K562 (cell line): ENCODE measurements around the gene ACBD6. TPM values are rescaled to one million over a fixed set of nuclear protein-coding genes. Genes with fewer than 3 reads are reported as not detected.

Experiments used
- ATF3 ChIP-seq, 2 experiments: fragments of 450-650 bp in 1 of 2; sonication (generic) in 1 of 2; formaldehyde crosslinking in 1 of 2; IDR thresholded peaks in 1 of 2; conservative IDR thresholded peaks in 1 of 2; 2 replicates each; pipeline versions ENCODE4 v1.6.1 to v1.8.1; 2016 to 2023; ENCODE audit warnings: mild to moderate bottlenecking in 2 of 2, moderate library complexity in 2 of 2, inconsistent platforms in 1 of 2, missing genetic modification reagents in 1 of 2
- ELK3 ChIP-seq: fragments of 450-650 bp; formaldehyde crosslinking; IDR thresholded peaks from 2 replicates; pipeline ENCODE4 v1.4.0; 2020; ENCODE audit warnings: mild to moderate bottlenecking
- HMG20A ChIP-seq: fragments of 450-650 bp; formaldehyde crosslinking; conservative IDR thresholded peaks from 2 replicates; pipeline ENCODE4 v1.4.0; 2020; ENCODE audit warnings: mild to moderate bottlenecking, mixed read lengths
- MIER1 ChIP-seq: fragments of 450-650 bp; IDR thresholded peaks from 2 replicates; pipeline ENCODE4 v1.6.1; 2016; ENCODE audit warnings: antibody characterized with exemption, mild to moderate bottlenecking, low read depth
- TFE3 ChIP-seq: fragments of 450-650 bp; formaldehyde crosslinking; IDR thresholded peaks from 2 replicates; pipeline ENCODE4 v1.4.0; 2020; ENCODE audit warnings: mild to moderate bottlenecking, mixed read lengths
- ZBTB49 ChIP-seq: sonication (generic); formaldehyde crosslinking; IDR thresholded peaks from 2 replicates; pipeline ENCODE4 v1.8.0; 2022; ENCODE audit warnings: missing genetic modification reagents, mild to moderate bottlenecking, borderline replicate concordance
- ZNF766 ChIP-seq: fragments of 200-800 bp; sonication (Bioruptor generic); conservative IDR thresholded peaks from 2 replicates; pipeline ENCODE4 v1.6.1; 2016; ENCODE audit warnings: missing genetic modification characterization, missing compliant biosample characterization
- polyA plus RNA-seq, 8 experiments: library from polyadenylated mRNA; depleted of rRNA in 4 of 8; stranded (reverse) in 5 of 8; unstranded in 3 of 8; fragments of >200 nt; fragmentation: Nextera tagmentation in 2 of 8; fragmentation: Illumina TruSeq in 1 of 8; extraction: Ambion mirVana in 2 of 8; extraction: Trizol in 1 of 8; gene quantifications; 2 replicates each; pipeline versions ENCODE4 v1.2.1 to v1.2.3, GENCODE V29; 2011 to 2014; ENCODE audit warnings: inconsistent platforms in 1 of 8, missing spikeins in 1 of 8
- total RNA-seq, 7 experiments: library from RNA; depleted of rRNA in 6 of 7; stranded (reverse); fragments of >200 nt in 6 of 7; fragmentation: Illumina TruSeq in 2 of 7; extraction: Trizol in 2 of 7; gene quantifications; 2 replicates each; pipeline versions ENCODE4 v1.2.1 to v1.2.3, GENCODE V29; 2011 to 2021; ENCODE audit warnings: low replicate concordance in 1 of 7

The ACBD6 gene
- total and polyA plus RNA-seq, 9 of the 15 experiments (the other 6 are each of a cell fraction or from before 2014, with no cell fraction given) = 16.9 to 107 (median 77.7) TPM

- no peak for TF ChIP-seq ATF3 (IDR thresholded peaks at IDR 0.05)
- TF ChIP-seq ATF3 (CRISPR knock-in tag; conservative IDR thresholded peaks at IDR 0.05) = no peak
- no peak for TF ChIP-seq ZNF766 (CRISPR knock-in tag)
- no peak for TF ChIP-seq ZBTB49 (CRISPR knock-in tag)
- no peak for TF ChIP-seq ELK3 (CRISPR knock-in tag)
- TF ChIP-seq TFE3 (CRISPR knock-in tag) = no peak
- no peak for TF ChIP-seq HMG20A
- TF ChIP-seq MIER1 = no peak
These were observed 8.5 kb upstream of the ACBD6 start (continued) for GRCh38 chr1:180510882-180511281.
